Adrenal gland (tissue), 12 donors: ENCODE results near the gene APOA1. TPM values are rescaled to one million over a fixed set of nuclear protein-coding genes. Genes with fewer than 3 reads are reported as not detected.

Experiments used
- DNase-seq, 7 donors: peaks; one replicate each; pipeline ENCODE4 v3.0.0-alpha.2; 2019 to 2020
- H3K27ac ChIP-seq, 5 donors: fragments of 200-600 bp; sonication (generic) in 4 of 5; 1 replicate in 3 of 5; 2 replicates in 2 of 5; pipeline versions ENCODE4 v1.5.1 to v1.8.0; 2016 to 2020; ENCODE audit warnings: mild to moderate bottlenecking in 1 of 5
- H3K27me3 ChIP-seq: fragments of 200-600 bp; 2 replicates; pipeline ENCODE4 v1.8.0; 2021
- H3K36me3 ChIP-seq, 2 donors: fragments of 200-600 bp; replicated peaks in 1 of 2; 1 replicate in 1 of 2; 2 replicates in 1 of 2; pipeline versions ENCODE4 v1.5.1 to v1.8.0; 2018 to 2022
- H3K4me1 ChIP-seq, 2 donors: fragments of 200-600 bp; replicated peaks in 1 of 2; 1 replicate in 1 of 2; 2 replicates in 1 of 2; pipeline versions ENCODE4 v1.5.1 to v1.8.0; 2018 to 2021
- H3K4me3 ChIP-seq, 4 donors: fragments of 200-600 bp; sonication (generic) in 3 of 4; one replicate each; pipeline ENCODE4 v1.5.1; 2016 to 2018
- H3K9me3 ChIP-seq, 3 donors: fragments of 200-600 bp; sonication (generic) in 1 of 3; replicated peaks in 1 of 3; 1 replicate in 2 of 3; 2 replicates in 1 of 3; pipeline versions ENCODE4 v1.5.1 to v1.8.0; 2016 to 2021
- CTCF ChIP-seq, 6 experiments: fragments of 450-650 bp in 4 of 6; fragments of 200-600 bp in 2 of 6; sonication (generic) in 1 of 6; IDR thresholded peaks; 1 replicate in 5 of 6; 2 replicates in 1 of 6; pipeline versions ENCODE4 v1.5.1 to v1.8.0; 2016 to 2021; ENCODE audit warnings: antibody characterized with exemption in 6 of 6, mild to moderate bottlenecking in 2 of 6, moderate library complexity in 1 of 6
- POLR2A ChIP-seq, 2 donors: fragments of 450-650 bp; IDR thresholded peaks; one replicate each; pipeline ENCODE4 v1.6.1; 2017; ENCODE audit warnings: antibody characterized with exemption in 2 of 2, mild to moderate bottlenecking in 2 of 2, moderate library complexity in 1 of 2
- WGBS, 4 donors: extraction: QIAGEN DNeasy Blood & Tissue Kit in 2 of 4; methylation state at CpG; one replicate each; pipeline versions ENCODE4 v1.1.5 to v1.1.7; 2013 to 2017; 5-methylcytosine and 5-hydroxymethylcytosine counted together
- intact Hi-C, 2 donors: fragments of 100-400 bp; cut with DNase I; formaldehyde crosslinking; loops; one replicate each; pipeline versions ENCODE4 v1.14.1 to v1.15.0; 2022 to 2023
- polyA plus RNA-seq, 3 donors: library from polyadenylated mRNA; stranded (reverse); fragments of 200-250 nt in 2 of 3; fragments of 350-450 nt in 1 of 3; fragmentation: Illumina TruSeq in 1 of 3; extraction: RNeasy Lipid Tissue Mini Kit (QIAGEN cat#74804) in 1 of 3; gene quantifications; one replicate each; pipeline ENCODE4 v1.2.3, GENCODE V29; 2013 to 2014
- total RNA-seq, 9 donors: library from RNA; depleted of rRNA in 4 of 9; stranded (reverse); fragments of >200 nt in 4 of 9; fragments of 120-200 nt in 1 of 9; fragmentation: NEBNext Ultra II Directional in 1 of 9; extraction: Animal tissue kit (Norgen Biotek cat#: 25700) in 1 of 9; gene quantifications; one replicate each; pipeline versions ENCODE4 v1.1.0 to v1.2.4, GENCODE V29; 2013 to 2023
- donor health status: healthy with polysubstance abuse.
- donor health status: Bipolar disorder and iron deficiency.
- donor health status: DM: yes; HTN: yes; CAD: no.
- donor health status: DM: no; HTN: no; CAD: no.
- donor health status: DM: no; HTN: no; CAD: no.
- donor health status: DM: yes; HTN: yes; CAD: no.

APOA1 gene
- total and polyA plus RNA-seq, 12 donors, result 0.28 to 691 (median 2.6) TPM; not detected in 4

GRCh38 chr11:116852261-116853031, 15.0 kb upstream of the APOA1 start:
- Histone ChIP-seq H3K9me3 (no peaks in the 10 kb centered on the region), H3K27ac (peak overlapping the region in 1 of 5 donors; percentile 39), H3K36me3 (peaks cover 0 to 20% of the 10 kb centered on the region in 2 donors), H3K27me3 (no peaks in the 10 kb centered on the region), H3K4me1 (peaks cover 0 to 26% of the 10 kb centered on the region in 2 donors), H3K4me3 (no peak overlapping the region)
- no peak for TF ChIP-seq CTCF (IDR thresholded peaks at IDR 0.05)
- no peak for TF ChIP-seq POLR2A (IDR thresholded peaks at IDR 0.05)
- intact Hi-C loops, result no loop called here
- DNase-seq, result peak in 2 of 7 donors; percentile 23 to 36
- 60 to 73% (median 65%) methylated on average over 4 to 5 of the region's 5 CpGs for WGBS, 4 donors

GRCh38 chr11:116851626-116852025, 14.2 kb upstream of the APOA1 start:
- H3K27me3 ChIP-seq, result no peaks in the 10 kb centered on the region
- DNase-seq, result no peak
- no peaks in the 10 kb centered on the region for H3K9me3 ChIP-seq
- peak overlapping the region in 1 of 5 donors; percentile 13 for H3K27ac ChIP-seq
- H3K36me3 ChIP-seq, result peaks cover 0 to 22% of the 10 kb centered on the region in 2 donors
- no peak overlapping the region for H3K4me3 ChIP-seq
- peaks cover 0 to 26% of the 10 kb centered on the region in 2 donors for H3K4me1 ChIP-seq
- WGBS, 4 donors, result 68 to 82% (median 75%) methylated on average over 7 of the region's 7 CpGs
- intact Hi-C loops, result no loop called here
- no peak for TF ChIP-seq POLR2A (IDR thresholded peaks at IDR 0.05)
- TF ChIP-seq CTCF (IDR thresholded peaks at IDR 0.05), result no peak

GRCh38 chr11:116849486-116849885, 12.1 kb upstream of the APOA1 start:
- 79 to 90% (median 88%) methylated on average over 6 of the region's 6 CpGs for WGBS, 4 donors
- no peak for TF ChIP-seq POLR2A (IDR thresholded peaks at IDR 0.05)
- TF ChIP-seq CTCF (IDR thresholded peaks at IDR 0.05), result no peak
- H3K4me1 ChIP-seq, result peaks cover 0 to 26% of the 10 kb centered on the region in 2 donors
- no peak overlapping the region for H3K4me3 ChIP-seq
- no peaks in the 10 kb centered on the region for H3K27me3 ChIP-seq
- intact Hi-C loops, result no loop called here
- peaks cover 0 to 41% of the 10 kb centered on the region in 2 donors for H3K36me3 ChIP-seq
- no peaks in the 10 kb centered on the region for H3K9me3 ChIP-seq
- no peak for DNase-seq
- no peak overlapping the region for H3K27ac ChIP-seq

- Histone ChIP-seq H3K4me3 (no peak overlapping the region), H3K36me3 (peaks cover 0 to 42% of the 10 kb centered on the region in 2 donors), H3K27me3 (no peaks in the 10 kb centered on the region), H3K27ac (no peak overlapping the region), H3K4me1 (peaks cover 0 to 26% of the 10 kb centered on the region in 2 donors), H3K9me3 (no peaks in the 10 kb centered on the region)
- DNase-seq, result no peak
- intact Hi-C loops, result no loop called here
- 95 to 99% (median 97%) methylated on average over 8 to 12 of the region's 12 CpGs for WGBS, 4 donors
- TF ChIP-seq POLR2A (IDR thresholded peaks at IDR 0.05), result no peak
- TF ChIP-seq CTCF (IDR thresholded peaks at IDR 0.05), result no peak
Measured at GRCh38 chr11:116849060-116849459, 11.6 kb upstream of the APOA1 start.
